GM12874 (cell line): ENCODE measurements around the gene RPUSD4.

Experiments
- TF ChIP-seq, protein P1 (sequence below): IDR thresholded peaks from 2 replicates; pipeline ENCODE4 v1.5.1; 2011; ENCODE audit warnings: low read depth, mild to moderate bottlenecking, control low read depth, low read length, moderate library complexity; ENCODE audit not compliant: insufficient read depth

Gene RPUSD4

DNA sequence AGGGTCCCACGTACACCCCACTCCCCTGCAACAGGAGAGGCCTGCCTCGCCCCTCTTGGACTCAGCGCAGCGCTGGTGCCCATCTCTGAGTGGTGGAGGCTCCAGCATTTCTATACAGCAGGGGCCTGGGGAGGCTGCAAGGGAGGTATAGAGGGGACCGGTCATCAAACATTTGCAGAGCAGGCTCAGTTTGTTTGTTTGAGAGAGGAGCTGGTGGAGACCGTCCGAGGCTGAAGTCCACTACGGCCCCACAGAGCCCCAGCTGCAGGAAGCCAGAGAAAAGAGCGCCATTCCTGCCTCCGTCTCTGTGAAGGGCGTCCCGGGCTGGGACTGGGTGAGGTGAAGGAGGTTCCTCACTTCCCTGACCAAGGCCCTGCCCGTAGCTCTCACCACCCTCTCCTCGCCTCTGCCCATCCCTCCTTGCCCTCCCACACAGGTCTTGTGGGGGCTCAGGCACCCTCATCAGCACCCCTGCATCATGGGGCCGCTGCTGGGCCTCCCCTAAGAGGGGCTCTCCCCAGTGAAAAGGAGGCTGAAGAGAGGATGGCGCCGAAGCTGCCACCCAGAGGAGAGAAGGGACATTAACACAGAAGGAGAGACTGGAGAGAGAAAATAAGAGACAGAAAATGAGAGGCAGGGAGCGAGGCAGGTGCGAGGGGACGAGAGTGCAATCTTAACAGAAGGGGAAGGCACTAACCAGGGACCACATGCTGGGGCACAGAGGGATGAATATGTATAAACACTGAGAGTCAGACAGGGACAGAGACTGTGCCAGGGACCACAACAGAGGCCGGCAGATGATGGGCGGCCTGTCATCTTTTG, 24.5 kb downstream of the RPUSD4 start:
- TF ChIP-seq, protein P1, sequence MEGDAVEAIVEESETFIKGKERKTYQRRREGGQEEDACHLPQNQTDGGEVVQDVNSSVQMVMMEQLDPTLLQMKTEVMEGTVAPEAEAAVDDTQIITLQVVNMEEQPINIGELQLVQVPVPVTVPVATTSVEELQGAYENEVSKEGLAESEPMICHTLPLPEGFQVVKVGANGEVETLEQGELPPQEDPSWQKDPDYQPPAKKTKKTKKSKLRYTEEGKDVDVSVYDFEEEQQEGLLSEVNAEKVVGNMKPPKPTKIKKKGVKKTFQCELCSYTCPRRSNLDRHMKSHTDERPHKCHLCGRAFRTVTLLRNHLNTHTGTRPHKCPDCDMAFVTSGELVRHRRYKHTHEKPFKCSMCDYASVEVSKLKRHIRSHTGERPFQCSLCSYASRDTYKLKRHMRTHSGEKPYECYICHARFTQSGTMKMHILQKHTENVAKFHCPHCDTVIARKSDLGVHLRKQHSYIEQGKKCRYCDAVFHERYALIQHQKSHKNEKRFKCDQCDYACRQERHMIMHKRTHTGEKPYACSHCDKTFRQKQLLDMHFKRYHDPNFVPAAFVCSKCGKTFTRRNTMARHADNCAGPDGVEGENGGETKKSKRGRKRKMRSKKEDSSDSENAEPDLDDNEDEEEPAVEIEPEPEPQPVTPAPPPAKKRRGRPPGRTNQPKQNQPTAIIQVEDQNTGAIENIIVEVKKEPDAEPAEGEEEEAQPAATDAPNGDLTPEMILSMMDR, result no peak

DNA sequence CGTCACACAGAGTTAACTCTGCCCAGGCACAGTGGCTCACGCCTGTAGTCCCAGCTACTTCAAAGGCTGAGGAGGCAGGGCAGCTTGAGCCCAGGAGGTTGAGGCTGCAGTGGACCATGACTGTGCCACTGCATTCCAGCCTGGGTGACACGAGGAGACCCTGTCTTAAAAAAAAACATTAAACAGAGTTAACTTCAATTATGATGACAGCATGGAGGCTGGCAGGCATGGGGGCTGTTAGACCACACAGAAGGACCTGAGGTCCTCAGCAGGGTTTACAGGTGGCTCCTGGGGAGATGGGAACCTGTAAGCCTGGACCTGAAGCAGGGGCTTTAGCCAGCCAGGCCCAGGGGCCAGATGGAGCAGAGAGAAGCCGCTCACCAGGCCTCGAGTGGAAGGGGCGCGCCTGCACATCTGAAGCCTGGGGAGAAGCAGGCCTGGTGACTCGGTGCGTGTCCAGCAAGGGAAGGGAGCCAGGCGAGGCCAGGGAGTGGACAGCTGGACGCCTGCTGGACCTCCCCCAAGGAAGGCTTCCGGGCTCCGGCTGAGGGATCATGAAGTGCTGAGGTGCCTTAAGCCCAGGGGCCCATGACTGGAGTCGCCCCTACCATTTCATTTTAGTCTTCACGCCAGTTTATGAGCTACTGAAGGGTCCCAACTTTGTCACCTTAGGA, 25.3 kb downstream of the RPUSD4 start:
- TF ChIP-seq, protein P1, result no peak

DNA sequence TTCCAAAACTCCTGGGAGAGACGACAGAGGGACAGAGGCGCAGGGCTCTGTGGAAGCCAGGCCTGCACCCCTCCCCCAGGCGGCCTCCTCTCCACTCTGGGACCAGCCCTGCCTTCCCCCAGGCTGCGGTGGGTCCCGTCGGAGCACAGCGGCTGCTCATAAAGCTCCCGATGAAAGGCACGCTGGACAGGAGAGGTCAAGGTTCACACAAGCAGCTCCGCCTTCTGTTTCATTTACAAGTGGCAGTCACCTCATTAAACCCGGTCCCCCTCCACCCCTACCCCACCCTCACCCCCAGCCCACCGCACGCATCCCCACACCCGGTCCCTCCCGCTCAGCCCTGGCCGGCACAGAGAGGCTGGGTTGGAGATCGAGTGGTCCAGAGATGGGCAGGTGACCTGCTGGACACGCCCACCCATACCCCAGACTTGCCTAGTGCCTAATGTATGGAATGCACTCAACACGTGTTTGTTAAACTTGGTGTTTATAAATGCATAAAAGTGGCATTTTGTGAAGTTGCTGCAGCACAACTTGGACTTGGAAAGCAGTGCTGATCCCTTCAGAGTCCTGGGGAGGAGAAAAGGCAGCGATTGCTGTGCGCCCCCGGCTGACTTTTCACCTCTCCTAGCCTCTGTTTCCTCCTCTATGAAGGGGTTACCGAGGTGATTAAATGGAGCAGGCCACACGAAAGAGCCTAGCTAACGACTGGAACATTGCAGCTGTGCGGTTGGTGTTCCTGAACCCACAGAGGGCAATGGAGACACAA, 26.0 kb downstream of the RPUSD4 start:
- TF ChIP-seq, protein P1, result no peak

DNA sequence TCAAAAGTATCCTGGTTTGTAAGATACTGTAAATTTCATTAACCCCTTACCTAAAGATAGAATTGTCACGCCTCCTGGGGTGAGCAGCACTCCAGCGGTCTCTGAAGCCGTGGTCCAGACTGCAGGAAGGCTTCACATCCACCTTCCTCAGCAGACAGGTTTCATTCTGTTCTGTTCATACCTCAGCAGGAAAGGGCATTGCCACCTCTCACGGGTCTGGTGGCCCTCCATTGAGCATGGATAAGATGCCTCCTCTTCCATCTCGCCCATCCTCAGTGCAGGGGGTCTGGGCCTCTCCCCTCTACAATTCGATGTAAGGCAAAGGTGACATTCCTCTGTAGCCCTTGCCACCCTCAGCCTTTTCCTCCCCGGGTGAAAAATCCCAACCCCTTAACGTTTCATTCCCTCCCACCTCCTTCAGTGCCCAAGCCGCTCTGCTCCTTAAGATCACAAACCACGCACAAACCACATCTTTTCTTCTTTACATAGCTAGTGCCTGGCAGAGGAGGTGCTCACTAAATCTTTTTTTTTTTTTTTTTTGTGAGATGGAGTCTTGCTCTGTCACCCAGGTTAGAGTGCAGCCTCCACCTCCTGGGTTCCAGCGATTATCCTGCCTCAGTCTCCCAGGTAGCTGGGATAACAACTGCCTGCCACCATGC, 28.5 kb downstream of the RPUSD4 start:
- TF ChIP-seq, protein P1, result no peak

DNA sequence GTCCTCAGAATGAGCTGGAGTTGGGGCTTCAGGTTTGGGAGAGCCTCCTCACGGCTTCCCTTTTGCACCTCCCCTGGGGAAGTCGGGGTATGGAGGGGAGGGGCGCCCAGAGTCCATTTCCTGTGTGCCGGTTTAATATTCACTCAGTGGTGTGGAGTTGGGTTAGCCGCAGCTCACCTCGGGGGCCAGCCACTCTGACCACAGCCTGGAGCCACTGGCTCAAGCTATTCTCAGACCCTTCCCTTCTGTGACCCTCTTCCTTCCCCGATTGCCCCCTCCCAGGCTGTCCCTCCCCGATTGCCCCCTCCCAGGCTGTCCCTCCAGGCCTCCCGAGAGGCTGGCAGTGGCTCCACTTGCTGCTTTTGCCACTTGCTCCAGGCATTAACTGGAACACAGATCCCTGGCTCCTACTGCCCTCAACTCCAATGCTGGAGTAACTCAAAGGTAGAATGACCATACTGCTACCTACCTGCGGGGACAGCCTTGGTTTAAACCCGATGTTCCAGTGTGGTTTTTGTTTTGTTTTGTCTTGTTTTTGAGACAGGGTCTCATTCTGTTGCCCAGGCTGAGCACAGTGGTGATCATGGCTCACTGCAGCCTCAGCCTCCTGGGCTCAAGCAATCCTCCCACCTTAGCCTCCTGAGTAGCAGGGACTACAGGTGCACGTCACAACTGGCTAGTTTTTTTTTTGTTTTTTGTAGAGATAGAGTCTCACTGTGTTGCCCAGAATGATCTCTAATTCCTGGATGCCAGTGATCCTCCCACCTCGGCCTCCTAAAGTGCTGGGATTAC, 29.3 kb downstream of the RPUSD4 start:
- TF ChIP-seq, protein P1, result no peak

DNA sequence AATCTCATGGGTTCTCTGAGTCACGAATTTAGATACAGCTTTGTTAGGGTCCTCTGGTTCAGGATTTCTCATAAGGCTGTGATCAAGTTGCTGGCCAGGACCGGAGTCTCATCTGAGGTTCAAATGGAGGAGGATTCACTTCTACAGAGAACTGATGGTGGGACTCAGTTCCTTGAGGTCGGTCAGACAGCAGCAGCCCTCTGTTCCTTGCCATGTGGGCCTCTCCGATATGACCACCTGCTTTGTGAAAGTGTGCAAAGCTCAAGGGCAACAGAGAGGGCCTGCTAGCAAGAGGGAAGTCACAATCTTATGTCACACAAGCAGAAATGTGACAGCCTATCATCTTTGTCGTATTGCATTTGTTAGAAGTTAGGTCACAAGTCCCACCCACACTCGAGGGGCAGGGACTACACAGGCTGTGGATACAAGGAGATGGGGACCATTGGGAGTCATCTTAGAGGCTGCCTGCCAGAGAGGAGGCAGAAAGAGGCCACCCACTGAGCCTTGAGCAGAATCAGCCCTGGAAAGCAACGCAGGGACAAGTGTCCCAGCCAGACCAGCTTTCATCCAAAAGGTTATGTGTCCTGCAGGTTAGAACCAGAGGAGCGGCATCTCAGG, 34.5 kb downstream of the RPUSD4 start:
- TF ChIP-seq, protein P1, result no peak
